ENCODE measurements around the gene ELFN1.

- no peak for TF ChIP-seq SUZ12 (IDR thresholded peaks at IDR 0.05)
- no peak for TF ChIP-seq SP1 (IDR thresholded peaks at IDR 0.05)
- no peak for TF ChIP-seq ELF4 (IDR thresholded peaks at IDR 0.05)
- no peak for TF ChIP-seq TARDBP (IDR thresholded peaks at IDR 0.05)
- no peak for TF ChIP-seq FOXK2 (IDR thresholded peaks at IDR 0.05)
- TF ChIP-seq FOXM1 (IDR thresholded peaks at IDR 0.05; ENCODE audit: borderline replicate concordance) = no peak
- TF ChIP-seq BHLHE40 (IDR thresholded peaks at IDR 0.05; ENCODE audit: borderline replicate concordance) = no peak
- TF ChIP-seq NFRKB (IDR thresholded peaks at IDR 0.05) = no peak
- no peak for TF ChIP-seq HDGF (IDR thresholded peaks at IDR 0.05; ENCODE audit: borderline replicate concordance)
- no peak for TF ChIP-seq L3MBTL2 (conservative IDR thresholded peaks at IDR 0.05)
- TF ChIP-seq ARNT (IDR thresholded peaks at IDR 0.05) = no peak
- no peak for TF ChIP-seq CTBP1 (IDR thresholded peaks at IDR 0.05; ENCODE audit: borderline replicate concordance)
- TF ChIP-seq ZNF384 (IDR thresholded peaks at IDR 0.05) = no peak
Measured at GRCh38 chr7:1709900-1710299, 39.8 kb downstream of the ELFN1 start.
